HCT116 (cell line): ENCODE results near the gene DIP2C.

Experiments used
- ELF1 ChIP-seq: IDR thresholded peaks from 2 replicates; pipeline ENCODE4 v1.6.1; 2012; ENCODE audit warnings: low read depth, borderline replicate concordance
- EZH2 ChIP-seq: fragments of 200-600 bp; sonication (generic); IDR thresholded peaks from 2 replicates; pipeline ENCODE4 v1.6.1; 2017; ENCODE audit warnings: antibody characterized with exemption, mixed run types
- EZH2phosphoT487 ChIP-seq: fragments of 200-600 bp; IDR thresholded peaks from 2 replicates; pipeline ENCODE4 v1.6.1; 2018; ENCODE audit warnings: antibody characterized with exemption, borderline replicate concordance
- POLR2A ChIP-seq: IDR thresholded peaks from 2 replicates; pipeline ENCODE4 v1.7.0; 2011; ENCODE audit warnings: borderline replicate concordance; ENCODE audit not compliant: insufficient read depth, insufficient read length; ENCODE audit errors: extremely low read depth
- POLR2AphosphoS5 ChIP-seq: IDR thresholded peaks from 2 replicates; pipeline ENCODE4 v1.6.1; 2011; ENCODE audit warnings: mild to moderate bottlenecking, low read depth, low read length, moderate library complexity
- TCF7L2 ChIP-seq: IDR thresholded peaks from 2 replicates; pipeline ENCODE4 v1.7.0; 2011; ENCODE audit warnings: borderline replicate concordance, inconsistent platforms; ENCODE audit not compliant: insufficient read depth, insufficient read length; ENCODE audit errors: extremely low read depth
- YY1 ChIP-seq: IDR thresholded peaks from 2 replicates; pipeline ENCODE4 v1.6.1; 2011; ENCODE audit warnings: low read length, low read depth, moderate library complexity, mild to moderate bottlenecking; ENCODE audit not compliant: insufficient replicate concordance; ENCODE audit errors: extremely low read depth
- TF ChIP-seq, protein P1 (sequence below), 3 experiments: fragments of 200-600 bp in 1 of 3; sonication (generic) in 1 of 3; IDR thresholded peaks in 2 of 3; conservative IDR thresholded peaks in 1 of 3; 2 replicates each; pipeline ENCODE4 v1.5.1; 2012 to 2017; ENCODE audit warnings: low read depth in 2 of 3, low read length in 2 of 3, antibody characterized with exemption in 1 of 3, borderline replicate concordance in 1 of 3, control low read depth in 1 of 3, mild to moderate bottlenecking in 1 of 3, mixed read lengths in 1 of 3, mixed run types in 1 of 3, moderate library complexity in 1 of 3; ENCODE audit not compliant: insufficient read depth in 1 of 3
- TF ChIP-seq, protein P2 (sequence below): IDR thresholded peaks from 2 replicates; pipeline ENCODE4 v1.6.1; 2012
- TF ChIP-seq, protein P3 (sequence below): IDR thresholded peaks from 2 replicates; pipeline ENCODE4 v1.6.1; 2012; ENCODE audit warnings: low read depth
- TF ChIP-seq, protein P4 (sequence below): IDR thresholded peaks from 2 replicates; pipeline ENCODE4 v1.6.1; 2012

DNA sequence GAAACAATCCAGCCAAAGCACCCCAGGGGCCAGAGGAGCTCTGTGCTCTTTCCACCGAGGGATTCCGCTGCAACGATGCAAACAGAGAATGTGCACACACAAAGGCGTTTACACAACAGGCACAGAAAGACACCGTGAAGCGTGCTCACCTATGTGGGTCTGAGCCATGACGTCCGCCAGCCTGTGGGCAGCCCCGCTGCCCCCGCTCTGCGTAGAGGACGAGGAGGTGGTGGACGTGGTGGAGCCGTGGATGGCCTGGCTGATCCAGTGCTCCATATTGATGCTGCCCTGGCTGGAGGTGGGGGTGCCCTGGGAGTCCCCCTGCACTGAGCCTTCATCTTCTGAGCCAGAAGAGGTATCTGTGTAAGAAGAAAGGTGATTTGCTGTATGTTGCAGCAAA is 266.8 kb downstream of the DIP2C start:
- TF ChIP-seq TCF7L2 (no peak), POLR2A (no peak), YY1 (no peak), EZH2 (no peak), POLR2AphosphoS5 (no peak), ELF1 (no peak), EZH2phosphoT487 (no peak)
- TF ChIP-seq, protein P1, sequence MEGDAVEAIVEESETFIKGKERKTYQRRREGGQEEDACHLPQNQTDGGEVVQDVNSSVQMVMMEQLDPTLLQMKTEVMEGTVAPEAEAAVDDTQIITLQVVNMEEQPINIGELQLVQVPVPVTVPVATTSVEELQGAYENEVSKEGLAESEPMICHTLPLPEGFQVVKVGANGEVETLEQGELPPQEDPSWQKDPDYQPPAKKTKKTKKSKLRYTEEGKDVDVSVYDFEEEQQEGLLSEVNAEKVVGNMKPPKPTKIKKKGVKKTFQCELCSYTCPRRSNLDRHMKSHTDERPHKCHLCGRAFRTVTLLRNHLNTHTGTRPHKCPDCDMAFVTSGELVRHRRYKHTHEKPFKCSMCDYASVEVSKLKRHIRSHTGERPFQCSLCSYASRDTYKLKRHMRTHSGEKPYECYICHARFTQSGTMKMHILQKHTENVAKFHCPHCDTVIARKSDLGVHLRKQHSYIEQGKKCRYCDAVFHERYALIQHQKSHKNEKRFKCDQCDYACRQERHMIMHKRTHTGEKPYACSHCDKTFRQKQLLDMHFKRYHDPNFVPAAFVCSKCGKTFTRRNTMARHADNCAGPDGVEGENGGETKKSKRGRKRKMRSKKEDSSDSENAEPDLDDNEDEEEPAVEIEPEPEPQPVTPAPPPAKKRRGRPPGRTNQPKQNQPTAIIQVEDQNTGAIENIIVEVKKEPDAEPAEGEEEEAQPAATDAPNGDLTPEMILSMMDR (IDR thresholded peaks at IDR 0.05 in 2 of 3, conservative IDR thresholded peaks at IDR 0.05 in 1 of 3; ENCODE audit: borderline replicate concordance in 1 of 3, insufficient read depth in 1 of 3, low read depth in 2 of 3, low read length in 2 of 3): no peak
- TF ChIP-seq, protein P2, sequence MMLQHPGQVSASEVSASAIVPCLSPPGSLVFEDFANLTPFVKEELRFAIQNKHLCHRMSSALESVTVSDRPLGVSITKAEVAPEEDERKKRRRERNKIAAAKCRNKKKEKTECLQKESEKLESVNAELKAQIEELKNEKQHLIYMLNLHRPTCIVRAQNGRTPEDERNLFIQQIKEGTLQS: no peak
- TF ChIP-seq, protein P3, sequence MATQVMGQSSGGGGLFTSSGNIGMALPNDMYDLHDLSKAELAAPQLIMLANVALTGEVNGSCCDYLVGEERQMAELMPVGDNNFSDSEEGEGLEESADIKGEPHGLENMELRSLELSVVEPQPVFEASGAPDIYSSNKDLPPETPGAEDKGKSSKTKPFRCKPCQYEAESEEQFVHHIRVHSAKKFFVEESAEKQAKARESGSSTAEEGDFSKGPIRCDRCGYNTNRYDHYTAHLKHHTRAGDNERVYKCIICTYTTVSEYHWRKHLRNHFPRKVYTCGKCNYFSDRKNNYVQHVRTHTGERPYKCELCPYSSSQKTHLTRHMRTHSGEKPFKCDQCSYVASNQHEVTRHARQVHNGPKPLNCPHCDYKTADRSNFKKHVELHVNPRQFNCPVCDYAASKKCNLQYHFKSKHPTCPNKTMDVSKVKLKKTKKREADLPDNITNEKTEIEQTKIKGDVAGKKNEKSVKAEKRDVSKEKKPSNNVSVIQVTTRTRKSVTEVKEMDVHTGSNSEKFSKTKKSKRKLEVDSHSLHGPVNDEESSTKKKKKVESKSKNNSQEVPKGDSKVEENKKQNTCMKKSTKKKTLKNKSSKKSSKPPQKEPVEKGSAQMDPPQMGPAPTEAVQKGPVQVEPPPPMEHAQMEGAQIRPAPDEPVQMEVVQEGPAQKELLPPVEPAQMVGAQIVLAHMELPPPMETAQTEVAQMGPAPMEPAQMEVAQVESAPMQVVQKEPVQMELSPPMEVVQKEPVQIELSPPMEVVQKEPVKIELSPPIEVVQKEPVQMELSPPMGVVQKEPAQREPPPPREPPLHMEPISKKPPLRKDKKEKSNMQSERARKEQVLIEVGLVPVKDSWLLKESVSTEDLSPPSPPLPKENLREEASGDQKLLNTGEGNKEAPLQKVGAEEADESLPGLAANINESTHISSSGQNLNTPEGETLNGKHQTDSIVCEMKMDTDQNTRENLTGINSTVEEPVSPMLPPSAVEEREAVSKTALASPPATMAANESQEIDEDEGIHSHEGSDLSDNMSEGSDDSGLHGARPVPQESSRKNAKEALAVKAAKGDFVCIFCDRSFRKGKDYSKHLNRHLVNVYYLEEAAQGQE: no peak
- TF ChIP-seq, protein P4, sequence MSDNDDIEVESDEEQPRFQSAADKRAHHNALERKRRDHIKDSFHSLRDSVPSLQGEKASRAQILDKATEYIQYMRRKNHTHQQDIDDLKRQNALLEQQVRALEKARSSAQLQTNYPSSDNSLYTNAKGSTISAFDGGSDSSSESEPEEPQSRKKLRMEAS: no peak
